Neural crest cell (in vitro differentiated cells): ENCODE data around the gene MGMT. TPM values are rescaled to one million over a fixed set of nuclear protein-coding genes. Genes with fewer than 3 reads are reported as not detected.

ENCODE experiments used
- DNase-seq: peaks from one replicate; pipeline ENCODE4 v3.0.0; 2021; ENCODE audit warnings: low read depth, mixed read lengths, low spot score
- H3K27ac Mint-ChIP-seq: one replicate; pipeline ENCODE4 v1.8.0; 2021; ENCODE audit warnings: mild to moderate bottlenecking, mixed read lengths; ENCODE audit not compliant: unreplicated experiment
- H3K27me3 Mint-ChIP-seq: 2 replicates; pipeline ENCODE4 v1.8.0; 2021; ENCODE audit warnings: low read depth, mild to moderate bottlenecking, mixed read lengths
- H3K36me3 Mint-ChIP-seq: 2 replicates; pipeline ENCODE4 v1.8.0; 2021; ENCODE audit warnings: low read depth, mild to moderate bottlenecking, mixed read lengths
- H3K4me1 Mint-ChIP-seq: 2 replicates; pipeline ENCODE4 v1.8.0; 2021; ENCODE audit warnings: mixed read lengths
- H3K4me3 Mint-ChIP-seq: one replicate; pipeline ENCODE4 v1.8.0; 2021; ENCODE audit warnings: mild to moderate bottlenecking, mixed read lengths
- H3K9me3 Mint-ChIP-seq: 2 replicates; pipeline ENCODE4 v1.8.0; 2021; ENCODE audit warnings: mixed read lengths
- CTCF ChIP-seq: fragments of 200-600 bp; sonication (generic); conservative IDR thresholded peaks from 2 replicates; pipeline ENCODE4 v1.5.0; 2021; ENCODE audit warnings: antibody characterized with exemption, mild to moderate bottlenecking
- total RNA-seq: library from RNA; stranded (reverse); gene quantifications from 2 replicates; pipeline ENCODE4 v1.2.1, GENCODE V29; 2021

The MGMT gene
- total RNA-seq, 1 donor from 2014 or later = 15.8 TPM

- DNase-seq = no peak
- peaks cover 8% of the 10 kb centered on the region for H3K4me1 Mint-ChIP-seq
- H3K27me3 Mint-ChIP-seq = no peaks in the 10 kb centered on the region
- no peak for TF ChIP-seq CTCF
- H3K9me3 Mint-ChIP-seq = peaks cover 8% of the 10 kb centered on the region
- H3K27ac Mint-ChIP-seq = no peak overlapping the region
- H3K36me3 Mint-ChIP-seq = peaks cover 6% of the 10 kb centered on the region
- no peak overlapping the region for H3K4me3 Mint-ChIP-seq
Observed at GRCh38 chr10:129815898-129816655, 349.0 kb downstream of the MGMT start.

GRCh38 chr10:129816656-129817045, 349.6 kb downstream of the MGMT start:
- Mint-ChIP-seq H3K4me3 (no peak overlapping the region), H3K27ac (no peak overlapping the region), H3K9me3 (peaks cover 8% of the 10 kb centered on the region), H3K27me3 (no peaks in the 10 kb centered on the region), H3K4me1 (peaks cover 8% of the 10 kb centered on the region), H3K36me3 (peaks cover 6% of the 10 kb centered on the region)
- no peak for TF ChIP-seq CTCF
- no peak for DNase-seq
